GM21381 (cell line): ENCODE measurements around the gene ACTR3.
"Not testable (repeated sequence)": the region's sequence is repeated elsewhere in the genome, so short reads cannot be mapped to it uniquely, and the experiment has no call there.

Experiments used
- ATAC-seq: cut with Tn5 transposase; IDR thresholded peaks from one replicate; pipeline ENCODE4 v1.9.1; 2021; ENCODE audit warnings: mild to moderate bottlenecking, moderate library complexity; ENCODE audit not compliant: unreplicated experiment

Gene ACTR3

GRCh38 chr2:113901943-113902342 lies 12.1 kb downstream of the ACTR3 start:
- ATAC-seq = no peak

- no peak for ATAC-seq
Observed at GRCh38 chr2:113905886-113906285, 16.0 kb downstream of the ACTR3 start.

- no peak for ATAC-seq
Observed at GRCh38 chr2:113906647-113907046, 16.8 kb downstream of the ACTR3 start.

- no peak for ATAC-seq
Observed at GRCh38 chr2:113907297-113907696, 17.4 kb downstream of the ACTR3 start.

- ATAC-seq = no peak
Observed at GRCh38 chr2:113910110-113910717, 20.3 kb downstream of the ACTR3 start.

GRCh38 chr2:113910967-113911678 lies 21.2 kb downstream of the ACTR3 start:
- no peak for ATAC-seq

- ATAC-seq = no peak
Observed at GRCh38 chr2:113915082-113915819, 25.4 kb downstream of the ACTR3 start.

- ATAC-seq = no peak
Observed at GRCh38 chr2:113918229-113918628, 28.3 kb downstream of the ACTR3 start.

GRCh38 chr2:113920996-113921395 lies 31.1 kb downstream of the ACTR3 start:
- no peak for ATAC-seq

GRCh38 chr2:113922335-113922734 lies 32.4 kb downstream of the ACTR3 start:
- no peak for ATAC-seq

- no peak for ATAC-seq
Observed at GRCh38 chr2:113922784-113923183, 32.9 kb downstream of the ACTR3 start.

- ATAC-seq = no peak
Observed at GRCh38 chr2:113925884-113926283, 36.0 kb downstream of the ACTR3 start.

- no peak for ATAC-seq
Observed at GRCh38 chr2:113926314-113926713, 36.4 kb downstream of the ACTR3 start.

GRCh38 chr2:113930448-113930847 lies 40.6 kb downstream of the ACTR3 start:
- no peak for ATAC-seq

- ATAC-seq = no peak
Observed at GRCh38 chr2:113937501-113937900, 47.6 kb downstream of the ACTR3 start.

GRCh38 chr2:113940891-113941290 lies 51.0 kb downstream of the ACTR3 start:
- no peak for ATAC-seq

GRCh38 chr2:113945784-113946183 lies 55.9 kb downstream of the ACTR3 start:
- ATAC-seq = not testable (repeated sequence)

- not testable (repeated sequence) for ATAC-seq
Observed at GRCh38 chr2:113950906-113951305, 61.0 kb downstream of the ACTR3 start.

GRCh38 chr2:113961000-113961399 lies 71.1 kb downstream of the ACTR3 start:
- no peak for ATAC-seq

GRCh38 chr2:113962692-113963480 lies 73.0 kb downstream of the ACTR3 start:
- ATAC-seq = no peak

GRCh38 chr2:113963965-113964364 lies 74.1 kb downstream of the ACTR3 start:
- ATAC-seq = no peak
